Right lobe of liver (tissue), 4 donors: ENCODE results near the gene TESPA1.

ENCODE experiments used
- CTCF ChIP-seq, 4 donors: fragments of 200-600 bp in 3 of 4; fragments of 450-650 bp in 1 of 4; IDR thresholded peaks; one replicate each; pipeline versions ENCODE4 v1.5.1 to v1.8.0; 2016 to 2022; ENCODE audit warnings: antibody characterized with exemption in 4 of 4, mild to moderate bottlenecking in 2 of 4
- POLR2A ChIP-seq: fragments of 450-650 bp; IDR thresholded peaks from one replicate; pipeline ENCODE4 v1.6.1; 2017; ENCODE audit warnings: antibody characterized with exemption, mild to moderate bottlenecking
- donor health status: DM: no; HTN: no; CAD: no.
- donor health status: DM: no; HTN: no; CAD: no.
- donor health status: DM: no; HTN: yes; CAD: no.

- no peak for TF ChIP-seq POLR2A
- TF ChIP-seq CTCF (IDR thresholded peaks at IDR 0.05): no peak
Measured at GRCh38 chr12:55024575-55024974, 40.0 kb upstream of the TESPA1 start.
